Posterior cingulate gyrus (tissue), 11 donors: ENCODE results near the gene TMPRSS9.

Source experiments
- DNase-seq, 10 donors: peaks; one replicate each; pipeline versions ENCODE4 v3.0.0 to v3.0.0-alpha.2; 2020 to 2021; ENCODE audit warnings: mixed read lengths in 3 of 10
- intact Hi-C: fragments of 100-400 bp; cut with DNase I; formaldehyde crosslinking; loops from one replicate; pipeline ENCODE4 v1.15.1; 2023

Gene TMPRSS9

DNA sequence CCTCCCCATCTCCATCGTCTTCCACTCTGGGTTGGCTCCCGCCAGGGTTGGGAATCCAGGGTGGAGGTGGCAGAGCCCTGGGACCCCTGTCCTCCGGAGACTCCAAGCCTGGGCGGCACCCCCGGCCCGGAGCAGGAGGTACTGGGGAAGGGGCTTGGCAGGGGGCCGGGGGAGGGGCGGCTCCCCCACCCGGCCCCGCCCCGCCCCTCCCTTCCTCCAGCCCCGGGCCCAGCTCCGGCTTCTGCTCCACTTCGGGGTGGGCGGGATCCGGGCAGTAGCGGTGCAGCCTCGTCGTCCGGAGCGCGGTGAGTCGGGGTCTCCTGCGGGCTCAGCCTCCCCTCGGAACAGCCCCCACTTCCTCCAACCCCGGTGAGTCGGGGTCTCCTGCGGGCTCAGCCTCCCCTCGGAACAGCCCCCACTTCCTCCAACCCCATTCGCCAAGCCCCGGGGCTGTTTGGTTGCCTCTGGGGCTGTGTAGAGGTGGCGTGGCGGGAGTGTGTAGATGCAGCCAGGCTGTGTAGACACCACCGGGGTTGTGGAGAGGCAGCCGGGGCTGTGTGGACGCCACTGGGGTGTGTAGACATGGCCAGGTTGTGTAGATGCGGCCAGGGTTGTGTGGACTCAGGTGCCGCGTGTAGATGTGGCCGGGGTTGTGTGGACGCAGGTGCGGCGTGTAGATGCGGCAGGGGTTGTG lies at the start of gene TMPRSS9:
TSS of gene TMPRSS9 (plus strand) at position 274 of the 694 bp plus-strand sequence. CDS start 29,521 bp downstream, outside the sequence.
- intact Hi-C loops = no loop called here
- no peak for DNase-seq

- no peak for DNase-seq
- intact Hi-C loops = no loop called here
These were observed 49.0 kb upstream of the TMPRSS9 start for GRCh38 chr19:2311093-2311492.

DNA sequence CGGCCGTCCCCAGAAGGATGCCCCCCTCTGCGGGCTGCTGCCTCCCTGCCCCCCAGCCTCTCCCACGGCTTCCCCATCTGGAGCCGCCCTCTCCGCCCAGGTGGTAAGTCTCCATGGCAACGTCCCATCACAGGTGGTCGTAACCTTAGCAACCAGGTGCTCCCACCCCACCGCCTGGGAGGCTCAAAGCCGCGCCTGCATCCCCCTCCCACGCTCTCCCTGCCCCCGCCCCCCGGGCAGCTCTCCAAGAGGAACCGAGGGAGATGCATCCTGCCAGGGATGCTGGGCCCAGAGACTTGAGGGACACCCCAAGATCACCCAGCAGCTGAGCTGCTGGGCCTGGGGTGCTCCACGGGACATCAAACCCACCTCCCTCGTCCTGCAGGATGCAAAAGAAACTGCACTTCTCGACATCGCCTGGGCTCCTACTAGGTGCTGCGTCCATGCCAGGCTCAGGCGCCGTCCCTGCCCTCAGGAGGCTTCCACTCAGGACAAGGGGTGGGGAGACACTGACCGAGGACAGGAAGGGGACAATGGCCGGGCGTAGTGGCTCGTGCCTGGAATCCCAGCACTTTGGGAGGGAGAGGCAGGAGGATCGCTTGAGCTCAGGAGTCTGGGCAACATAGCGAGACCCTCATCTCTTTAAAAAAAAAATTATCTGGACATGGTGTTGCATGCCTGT lies 47.1 kb upstream of the TMPRSS9 start:
- no peak for DNase-seq
- intact Hi-C loops = no loop called here

DNA sequence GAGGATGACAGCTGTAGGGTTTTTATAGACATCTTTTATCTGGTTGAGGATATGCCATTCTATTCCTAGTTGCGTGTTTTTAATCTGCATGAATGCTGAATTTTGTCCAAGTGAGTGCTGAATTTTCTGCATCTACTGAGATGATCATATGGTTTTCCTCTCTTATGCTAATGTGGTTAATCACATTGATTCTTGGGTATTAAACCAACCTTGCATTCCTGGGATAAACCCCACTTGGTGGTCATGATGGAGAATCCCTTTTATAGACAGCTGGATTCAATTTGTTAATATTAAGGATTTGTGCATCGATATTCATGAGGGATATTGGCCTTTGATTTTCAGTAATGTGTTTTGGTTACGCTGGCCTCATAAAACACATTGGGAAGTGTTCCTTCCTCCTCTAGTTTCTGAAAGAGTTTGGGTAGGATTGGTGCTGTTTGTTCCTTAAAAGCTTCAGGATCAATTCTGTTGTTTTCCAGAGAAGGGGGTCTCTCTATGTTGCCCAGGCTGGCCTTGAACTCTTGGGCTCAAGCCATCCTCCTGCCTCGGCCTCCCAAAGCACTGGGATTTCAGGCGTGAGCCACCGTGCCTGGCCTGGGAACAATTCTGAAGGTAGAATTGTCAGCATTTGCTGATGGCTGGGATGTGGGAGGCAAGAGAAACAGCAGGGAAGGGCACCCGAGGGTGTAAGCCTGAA lies 44.8 kb upstream of the TMPRSS9 start:
- intact Hi-C loops = loop anchor here (5.0 kb wide), 1 partner anchor 38 kb away; no protein-coding TSS in a partner anchor
- DNase-seq = no peak

GRCh38 chr19:2315818-2316353 lies 44.2 kb upstream of the TMPRSS9 start:
- DNase-seq = peak in 9 of 10 donors; percentile 54 to 95 (median 74)
- intact Hi-C loops = loop anchor here (1.0 to 5.0 kb wide), 2 partner anchors 39 to 80 kb away; partner anchors contain the start of genes PLEKHJ1 and SF3A2

GRCh38 chr19:2317300-2317699 lies 42.8 kb upstream of the TMPRSS9 start:
- intact Hi-C loops = loop anchor here (1.0 to 5.0 kb wide), 2 partner anchors 40 to 161 kb away; no protein-coding TSS in a partner anchor
- no peak for DNase-seq

GRCh38 chr19:2317756-2318155 lies 42.3 kb upstream of the TMPRSS9 start:
- no peak for DNase-seq
- intact Hi-C loops = loop anchor here (1.0 to 5.0 kb wide), 2 partner anchors 40 to 161 kb away; no protein-coding TSS in a partner anchor

- intact Hi-C loops = loop anchor here (5.0 kb wide), 1 partner anchor 42 kb away; no protein-coding TSS in a partner anchor
- DNase-seq = no peak
These were observed 41.1 kb upstream of the TMPRSS9 start for GRCh38 chr19:2318923-2319322.

- no peak for DNase-seq
- intact Hi-C loops = loop anchor here (5.0 kb wide), 1 partner anchor 42 kb away; no protein-coding TSS in a partner anchor
These were observed 40.5 kb upstream of the TMPRSS9 start for GRCh38 chr19:2319551-2319950.

DNA sequence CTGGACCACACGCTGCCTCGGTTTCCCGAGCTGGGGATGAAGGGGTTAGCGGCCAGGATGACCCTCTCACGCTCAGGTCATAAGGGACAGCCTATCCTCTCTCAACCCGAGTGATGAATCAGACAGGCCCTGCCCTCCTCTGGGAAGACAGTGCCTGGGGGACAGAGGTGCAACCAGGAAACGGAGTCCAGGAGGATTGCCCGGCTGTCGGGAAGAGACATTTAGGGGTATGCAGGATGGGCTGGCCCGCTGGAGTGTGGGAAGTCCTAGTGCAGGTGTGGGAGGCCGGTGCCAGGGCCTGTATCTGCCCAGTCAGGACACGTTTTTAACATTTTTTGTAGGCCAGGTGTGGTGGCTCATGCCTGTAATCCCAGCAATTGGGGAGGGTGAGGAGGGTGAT lies 40.0 kb upstream of the TMPRSS9 start:
- intact Hi-C loops = no loop called here
- DNase-seq = no peak

- intact Hi-C loops = no loop called here
- DNase-seq = no peak
These were observed 39.1 kb upstream of the TMPRSS9 start for GRCh38 chr19:2320939-2321338.

GRCh38 chr19:2321565-2322283 lies 38.3 kb upstream of the TMPRSS9 start:
- intact Hi-C loops = no loop called here
- no peak for DNase-seq

GRCh38 chr19:2323707-2324106 lies 36.4 kb upstream of the TMPRSS9 start:
- intact Hi-C loops = no loop called here
- no peak for DNase-seq

DNA sequence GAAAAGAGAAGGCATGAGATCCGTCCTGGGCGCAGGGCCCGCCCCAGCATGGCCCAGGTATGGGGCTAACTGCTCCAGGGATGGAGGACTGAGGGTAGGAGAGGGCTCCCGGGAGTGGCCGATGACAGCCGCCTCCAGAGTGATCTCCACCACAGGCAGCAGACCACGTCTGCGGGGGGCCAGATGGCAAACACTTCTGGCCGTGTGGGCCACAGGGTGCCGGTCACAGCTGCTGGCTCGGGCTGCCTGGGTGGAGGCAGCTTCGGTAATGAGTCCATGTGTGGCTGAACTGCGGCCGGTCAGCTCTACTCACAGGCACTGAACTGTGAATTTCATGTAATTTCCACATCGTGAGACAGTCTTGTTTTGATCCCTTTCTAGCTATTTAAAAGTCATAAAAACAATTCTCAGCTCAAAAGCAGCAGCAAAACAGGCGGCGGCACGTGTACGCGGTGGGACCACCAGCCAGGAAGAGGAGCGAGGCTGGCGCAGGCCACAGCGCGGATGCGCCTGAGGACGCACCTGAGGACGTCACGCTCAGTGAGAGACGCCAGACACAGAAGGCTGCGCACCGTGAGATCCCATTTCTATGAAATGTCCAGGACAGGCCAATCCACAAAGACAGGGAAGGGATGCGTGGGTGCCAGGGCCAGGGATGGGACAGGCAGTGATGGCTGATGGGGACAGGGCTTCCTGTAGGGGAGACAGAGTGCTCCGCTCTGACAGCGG lies 35.7 kb upstream of the TMPRSS9 start:
- DNase-seq = peak in 1 of 10 donors; percentile 67
- intact Hi-C loops = no loop called here

- intact Hi-C loops = no loop called here
- DNase-seq = peak in 1 of 10 donors; percentile 84
These were observed 34.6 kb upstream of the TMPRSS9 start for GRCh38 chr19:2325281-2326046.

- DNase-seq = no peak
- intact Hi-C loops = no loop called here
These were observed 33.2 kb upstream of the TMPRSS9 start for GRCh38 chr19:2326699-2327360.

GRCh38 chr19:2327773-2328400 lies 32.2 kb upstream of the TMPRSS9 start:
- intact Hi-C loops = no loop called here
- DNase-seq = no peak
